SH-SY5Y (cell line): ENCODE results near the gene DIS3L2.

Experiments used
- GATA2 ChIP-seq: IDR thresholded peaks from 2 replicates; pipeline ENCODE4 v1.6.1; 2011; ENCODE audit warnings: mild to moderate bottlenecking, low read depth, low read length
- GATA3 ChIP-seq: IDR thresholded peaks from 2 replicates; pipeline ENCODE4 v1.6.1; 2011; ENCODE audit warnings: low read depth, mild to moderate bottlenecking, low read length, moderate library complexity

DNA sequence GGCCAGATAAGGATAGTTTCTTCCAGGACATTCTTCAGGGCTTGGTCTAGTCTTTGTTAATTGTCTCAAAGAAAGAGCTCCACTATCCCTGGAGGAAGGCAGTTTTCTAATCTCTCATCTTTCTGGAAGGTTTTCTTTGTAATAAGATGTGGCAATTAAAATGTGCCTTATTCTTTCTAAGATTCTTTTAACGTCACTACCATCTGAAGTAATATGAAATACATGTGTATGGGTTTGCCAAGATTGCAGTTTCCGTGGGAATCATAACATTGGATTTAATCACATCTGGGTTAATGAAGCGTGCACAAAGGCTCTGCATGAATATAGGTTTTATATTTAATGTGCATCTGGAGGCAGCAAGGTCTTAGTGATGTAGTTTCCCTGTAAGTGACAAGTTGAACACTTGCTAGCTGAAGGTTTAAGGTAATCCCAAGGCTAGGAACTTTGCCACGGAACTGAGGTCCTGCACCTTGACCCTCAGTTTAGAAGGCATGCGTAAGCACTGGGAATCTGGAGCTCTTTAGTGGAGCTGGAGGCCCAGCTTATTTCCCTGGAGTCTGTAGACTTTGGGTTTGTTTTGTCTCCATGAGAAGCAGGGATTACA, 25.7 kb downstream of the DIS3L2 start:
- TF ChIP-seq GATA2, result no peak
- no peak for TF ChIP-seq GATA3
